HK-2 (cell line): ENCODE measurements around the gene MYBPHL.

ENCODE experiments used
- DNase-seq: peaks from one replicate; pipeline ENCODE4 v3.0.0-alpha.2; 2018; ENCODE audit not compliant: unreplicated experiment

The MYBPHL gene, protein sequence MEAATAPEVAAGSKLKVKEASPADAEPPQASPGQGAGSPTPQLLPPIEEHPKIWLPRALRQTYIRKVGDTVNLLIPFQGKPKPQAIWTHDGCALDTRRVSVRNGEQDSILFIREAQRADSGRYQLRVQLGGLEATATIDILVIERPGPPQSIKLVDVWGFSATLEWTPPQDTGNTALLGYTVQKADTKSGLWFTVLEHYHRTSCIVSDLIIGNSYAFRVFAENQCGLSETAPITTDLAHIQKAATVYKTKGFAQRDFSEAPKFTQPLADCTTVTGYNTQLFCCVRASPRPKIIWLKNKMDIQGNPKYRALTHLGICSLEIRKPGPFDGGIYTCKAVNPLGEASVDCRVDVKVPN

DNA sequence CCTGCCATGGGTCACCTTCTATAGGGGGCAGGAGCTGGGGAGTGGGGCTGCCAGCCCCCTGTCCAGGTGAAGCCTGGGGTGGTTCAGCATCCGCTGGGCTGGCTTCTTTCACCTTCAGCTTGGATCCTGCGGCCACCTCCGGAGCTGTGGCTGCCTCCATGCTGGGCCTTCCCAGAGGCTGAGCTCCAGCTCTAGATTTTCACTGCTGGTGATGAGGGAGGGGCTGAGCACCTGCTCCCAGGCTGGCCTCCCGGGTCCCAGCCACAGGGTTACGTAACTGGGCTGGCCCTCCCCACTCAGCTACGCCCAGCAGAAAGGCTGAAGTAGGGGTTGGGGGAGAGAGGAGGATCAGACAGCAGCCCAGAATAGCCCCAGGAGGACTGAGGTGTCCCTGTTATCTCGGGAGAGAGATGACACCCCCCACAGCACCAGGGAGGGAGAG, at the start of gene MYBPHL:
Gene MYBPHL (minus strand): TSS at position 180 of the 442 bp plus-strand sequence. CDS start 20 bp downstream, at position 160.
- no peak for DNase-seq

GRCh38 chr1:109356505-109356904, 49.7 kb upstream of the MYBPHL start:
- DNase-seq, result no peak

GRCh38 chr1:109354929-109355328, 48.1 kb upstream of the MYBPHL start:
- no peak for DNase-seq

DNA sequence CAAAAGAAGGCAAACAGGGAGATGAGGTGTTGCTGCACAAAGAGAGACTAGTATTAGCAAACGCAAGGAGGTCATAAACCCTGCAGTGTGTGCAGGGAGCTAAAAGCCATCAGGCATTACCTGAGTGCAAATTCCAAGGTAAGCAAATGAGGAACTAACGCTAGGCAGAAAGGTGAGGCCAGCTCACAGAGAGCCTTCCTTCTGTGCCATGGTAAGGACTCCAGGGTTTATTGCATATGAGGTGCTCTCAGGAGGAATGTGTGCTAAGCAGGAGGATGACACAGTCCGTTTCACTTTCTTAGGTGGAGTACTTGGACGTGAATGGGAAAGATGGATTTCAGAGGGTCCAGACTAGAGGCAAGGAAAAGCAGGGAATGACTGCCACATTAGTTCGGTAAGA, 44.6 kb upstream of the MYBPHL start:
- no peak for DNase-seq

GRCh38 chr1:109350655-109351054, 43.8 kb upstream of the MYBPHL start:
- no peak for DNase-seq

GRCh38 chr1:109350182-109350581, 43.4 kb upstream of the MYBPHL start:
- DNase-seq, result no peak

DNA sequence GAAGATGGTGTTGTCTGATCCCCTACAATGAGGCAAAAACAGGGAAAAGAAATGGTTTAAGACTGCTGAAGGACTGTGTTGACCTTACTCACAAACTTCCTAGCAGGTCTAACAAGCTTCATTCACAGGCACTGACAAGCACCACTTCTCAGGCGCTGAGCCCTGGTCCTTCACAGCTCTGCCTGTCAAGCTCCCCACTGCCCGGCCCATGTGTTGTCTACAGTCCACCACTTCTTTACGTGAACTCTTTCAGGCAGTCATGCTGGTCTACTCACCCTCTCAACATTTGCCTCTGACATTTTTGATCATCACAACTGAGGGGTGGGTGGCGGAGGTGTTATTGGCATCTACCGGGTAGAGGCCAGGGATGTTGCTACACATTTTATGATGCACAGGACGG, 40.7 kb upstream of the MYBPHL start:
- no peak for DNase-seq

DNA sequence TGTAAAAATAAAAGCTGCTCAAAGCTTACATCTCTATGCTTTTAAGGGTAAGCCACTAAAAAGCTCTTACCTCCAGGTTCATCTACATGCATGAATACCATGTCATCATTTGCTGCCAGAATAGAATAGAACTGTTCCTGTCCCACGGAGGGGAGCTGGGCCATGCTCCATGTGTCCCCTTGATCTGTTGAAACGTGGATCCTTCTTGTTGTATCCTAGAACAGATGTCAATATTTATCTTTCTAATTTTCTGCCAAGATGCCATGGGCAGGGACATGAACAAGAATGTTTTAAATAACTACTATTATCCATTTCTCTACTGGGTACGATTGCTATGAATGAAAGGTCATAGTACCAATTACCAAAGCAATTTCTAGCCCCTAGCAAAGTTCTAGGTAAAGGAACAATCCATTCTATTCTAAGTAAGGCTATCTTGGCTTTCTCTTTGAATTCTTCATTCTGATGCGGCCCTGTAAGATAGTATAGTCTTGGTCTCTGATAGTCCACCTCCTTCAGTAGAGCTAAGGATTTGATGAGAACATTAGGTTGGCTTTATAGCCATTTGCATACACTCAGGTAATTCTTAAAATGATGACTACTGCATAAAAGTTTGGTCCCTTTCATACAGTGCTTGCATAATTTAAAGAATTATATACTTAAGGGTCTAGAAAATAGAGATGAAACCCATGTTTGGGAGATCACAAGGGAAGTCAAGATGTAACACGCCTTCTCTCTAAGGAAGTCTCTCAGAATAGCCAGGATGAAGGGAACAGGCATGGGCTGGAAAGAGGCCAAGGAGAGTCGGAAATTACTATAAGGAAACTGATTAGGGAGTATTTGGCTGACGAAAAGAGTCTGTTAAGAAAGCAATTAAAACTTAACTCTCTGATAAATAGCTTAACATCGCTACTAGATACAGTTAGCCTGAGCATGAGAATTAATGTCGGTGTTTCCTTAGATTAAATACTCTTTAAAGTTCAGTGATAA, 35.4 kb upstream of the MYBPHL start:
- no peak for DNase-seq

- DNase-seq, result no peak
These were observed 31.8 kb upstream of the MYBPHL start for GRCh38 chr1:109338608-109339007.

DNA sequence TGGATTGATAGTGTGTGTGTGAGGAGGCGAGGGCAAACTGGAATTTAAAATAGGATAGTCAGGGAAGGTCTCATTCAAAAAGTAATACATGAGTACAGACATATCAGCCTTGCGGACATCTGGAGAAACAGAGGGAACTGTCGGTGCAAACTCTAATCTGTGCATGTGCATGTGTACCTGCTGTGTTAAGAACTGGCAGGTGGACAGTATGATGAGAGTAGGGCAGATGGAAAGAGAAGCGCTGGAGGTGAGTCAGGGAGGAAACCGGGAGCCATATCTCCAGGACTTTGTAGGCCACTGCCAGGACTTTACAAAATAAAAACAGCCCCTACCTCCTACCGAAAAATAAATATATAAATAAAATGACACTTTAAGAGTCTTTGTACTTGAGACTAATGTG, 31.3 kb upstream of the MYBPHL start:
- no peak for DNase-seq

DNA sequence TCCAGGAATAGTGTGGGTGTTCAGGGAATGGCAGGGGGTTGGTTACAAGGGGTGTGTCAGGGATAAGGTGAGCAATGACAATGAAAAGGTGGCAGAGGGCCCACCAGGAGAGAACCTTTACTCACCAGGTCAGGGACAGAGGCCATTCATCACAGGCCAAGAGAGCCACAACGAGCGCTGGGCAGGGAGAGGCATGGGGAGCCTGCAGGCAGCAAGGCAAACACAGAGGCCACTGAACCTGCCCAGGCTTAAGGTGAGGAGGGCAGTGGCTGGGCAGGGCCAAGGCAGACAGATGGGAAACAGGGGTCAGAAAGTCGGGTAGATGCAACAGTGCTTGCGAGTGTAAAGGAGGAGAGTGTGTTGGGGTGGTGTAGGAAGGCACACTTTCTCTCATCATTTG, 28.3 kb upstream of the MYBPHL start:
- no peak for DNase-seq

DNA sequence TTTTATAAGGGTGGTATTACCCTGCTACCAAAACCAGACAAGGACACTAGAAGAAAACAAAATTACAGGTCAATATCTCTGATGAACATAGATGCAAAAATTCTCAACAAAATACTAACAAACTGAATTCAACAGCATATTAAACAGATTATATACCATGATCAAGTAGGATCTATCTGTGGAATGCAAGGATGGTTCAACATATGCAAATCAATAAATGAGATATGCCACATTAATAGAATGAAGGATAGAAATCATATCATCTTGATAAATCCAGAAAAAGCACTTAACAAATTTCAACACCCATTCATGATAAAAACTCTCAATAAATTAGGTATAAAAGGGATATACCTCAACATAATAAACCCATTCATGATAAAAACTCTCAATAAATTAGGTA, 24.3 kb upstream of the MYBPHL start:
- no peak for DNase-seq

DNA sequence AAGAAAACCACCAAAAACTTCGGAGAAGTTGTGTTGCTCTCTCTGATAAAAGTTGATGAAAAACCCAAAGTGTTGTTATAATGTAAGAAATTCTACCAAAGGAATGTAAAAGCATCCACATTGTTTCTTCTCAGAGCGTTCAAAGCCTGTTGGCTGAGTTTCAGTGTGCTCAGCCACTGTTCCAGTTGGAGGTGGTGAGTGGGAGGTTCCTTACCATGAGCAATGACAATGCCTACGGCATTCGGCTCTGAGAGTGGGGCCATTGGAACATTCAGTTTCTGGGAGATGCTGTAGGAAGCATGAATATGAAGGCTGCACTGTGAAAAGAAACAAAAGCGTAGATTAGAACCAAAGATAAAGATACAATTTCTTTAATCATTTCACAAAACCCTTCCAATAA, 20.5 kb upstream of the MYBPHL start:
- DNase-seq, result no peak

DNA sequence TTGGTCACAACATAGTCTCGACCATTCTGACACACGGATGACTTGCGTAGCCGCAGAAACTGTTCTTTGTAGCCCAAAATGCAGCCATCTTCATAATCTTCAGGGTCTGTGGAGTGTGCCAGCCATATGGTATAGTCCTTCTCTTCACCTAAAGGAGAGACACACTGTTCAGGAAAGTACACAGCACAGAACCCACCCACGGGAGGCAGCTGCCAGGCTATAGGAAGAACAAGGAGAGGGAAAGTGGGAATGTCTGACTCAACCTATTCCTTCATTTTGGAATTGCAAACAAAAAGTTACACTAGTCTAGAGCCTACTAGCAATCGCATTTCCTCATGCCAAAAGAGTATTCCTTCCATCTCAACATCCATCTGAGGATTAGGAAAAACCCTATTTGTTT, 16.2 kb upstream of the MYBPHL start:
- no peak for DNase-seq

GRCh38 chr1:109319114-109319513, 12.3 kb upstream of the MYBPHL start:
- DNase-seq, result no peak

DNA sequence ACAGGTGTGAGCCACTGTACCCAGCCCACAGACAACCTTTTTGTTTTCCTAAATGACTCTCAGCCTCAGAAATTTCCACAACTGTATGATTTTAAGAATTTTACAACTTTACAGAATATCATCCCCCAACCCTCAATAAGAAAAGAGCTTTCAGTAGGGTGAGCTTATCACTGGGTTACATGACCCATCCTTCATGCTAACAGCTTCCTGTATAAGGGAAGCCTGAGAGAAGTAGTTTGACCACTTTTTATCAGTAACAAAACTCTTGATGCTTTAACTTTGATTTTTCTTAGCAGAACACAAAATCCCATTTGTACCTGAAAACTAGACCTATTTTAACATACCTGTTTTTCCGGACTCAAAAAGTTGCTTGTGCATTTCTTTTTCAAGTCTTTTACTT, 9.7 kb upstream of the MYBPHL start:
- no peak for DNase-seq

- no peak for DNase-seq
These were observed 8.5 kb upstream of the MYBPHL start for GRCh38 chr1:109315288-109315687.

- no peak for DNase-seq
These were observed 8.0 kb upstream of the MYBPHL start for GRCh38 chr1:109314795-109315194.

DNA sequence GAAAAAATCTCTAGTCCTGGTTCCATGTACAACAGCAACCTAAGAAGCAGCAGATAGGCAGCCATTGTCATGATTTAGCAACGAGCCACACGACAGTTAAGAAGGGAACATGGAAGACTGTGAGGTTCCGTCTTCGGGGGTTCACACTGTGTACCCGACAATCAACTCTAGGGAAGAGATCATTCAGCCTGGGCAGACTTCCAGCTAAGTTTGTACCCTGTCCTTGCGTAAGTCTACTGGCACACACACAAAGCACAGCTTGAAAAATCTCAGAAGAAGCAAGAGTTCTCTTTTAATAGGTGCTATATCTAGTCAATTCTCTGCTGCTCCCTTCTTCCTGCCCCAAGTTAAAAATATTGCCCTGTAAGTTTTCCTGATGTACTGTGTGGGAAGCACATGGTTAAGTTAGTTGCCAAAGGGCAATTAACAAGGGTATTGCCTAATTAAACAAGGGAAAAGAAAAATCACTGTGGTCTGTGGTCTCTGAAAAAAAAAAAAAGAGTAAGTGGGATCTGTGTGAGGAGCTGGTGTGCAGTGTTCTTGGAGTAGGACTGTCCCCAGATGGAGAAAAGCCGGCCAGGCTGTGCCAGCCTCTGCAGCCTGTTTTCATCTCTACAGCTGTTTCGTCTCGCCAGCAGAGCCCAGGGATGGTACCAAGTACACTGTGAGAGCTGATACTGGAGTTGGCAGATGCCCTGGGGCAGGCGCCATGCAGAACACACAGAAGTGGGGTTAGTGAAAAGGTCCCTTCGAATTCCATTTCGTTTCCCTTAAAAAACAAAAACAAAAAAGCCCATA, 6.4 kb upstream of the MYBPHL start:
- no peak for DNase-seq

DNA sequence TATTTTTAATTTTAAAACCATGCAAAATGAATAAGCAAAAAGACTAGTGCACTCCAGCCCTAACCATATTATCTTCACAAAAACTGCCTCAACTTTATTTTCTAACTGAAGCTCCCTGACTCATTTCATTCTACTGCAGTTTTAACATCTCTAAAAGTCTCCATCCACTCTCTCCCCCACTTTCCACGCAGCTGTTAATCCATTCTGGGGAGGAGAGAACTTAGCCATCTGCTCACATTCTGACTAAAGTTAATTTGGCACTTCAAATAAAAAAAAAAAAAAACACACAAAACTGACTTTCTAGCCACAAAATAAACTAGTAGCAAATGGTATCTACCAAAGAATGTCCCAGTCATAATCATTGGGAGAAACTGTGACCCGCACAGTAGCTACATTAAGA, 5.4 kb upstream of the MYBPHL start:
- DNase-seq, result no peak

- DNase-seq, result no peak
These were observed 2.5 kb upstream of the MYBPHL start for GRCh38 chr1:109309347-109309746.
